Measurements from ENCODE around the gene FATE1.

FATE1 gene

DNA sequence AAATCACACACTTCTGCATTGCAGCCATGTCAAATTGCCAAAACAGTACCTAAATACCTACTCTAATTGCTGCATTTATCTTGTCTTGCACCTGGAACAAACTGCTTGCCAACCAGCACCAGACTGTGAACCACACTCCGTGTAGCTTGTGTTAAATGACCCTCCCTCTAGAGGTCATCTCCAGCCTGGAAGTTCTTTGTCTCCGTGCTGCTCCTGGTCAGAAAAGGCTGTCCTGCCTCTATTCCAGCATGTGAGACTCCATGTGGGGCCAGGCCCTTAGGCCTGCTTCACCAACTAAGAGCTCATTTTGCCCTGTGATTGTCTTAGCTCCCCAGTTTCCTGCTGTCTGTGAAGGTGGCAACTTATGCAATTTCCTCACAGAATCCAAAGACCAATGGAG lies 47.0 kb downstream of the FATE1 start:
- Histone ChIP-seq H3K9me3 (ENCODE audit: insufficient read depth, low read depth, low read length) (no peaks in the 10 kb centered on the region; the same call in 1 of the 2 replicates), H3K4me3 (ENCODE audit: low read length, poor library complexity, severe bottlenecking) (no peak overlapping the region), H3K9ac (ENCODE audit: low read depth, low read length, poor library complexity, severe bottlenecking) (no peak overlapping the region), H3F3A (ENCODE audit: low read depth) (no peaks in the 10 kb centered on the region), H4K20me1 (ENCODE audit: insufficient read depth, low read length, poor library complexity, severe bottlenecking) (no peaks in the 10 kb centered on the region), H3K27me3 (ENCODE audit: insufficient read depth, low read length, poor library complexity, severe bottlenecking) (no peaks in the 10 kb centered on the region), H3K36me3 (ENCODE audit: insufficient read depth, low read length) (no peaks in the 10 kb centered on the region), H3K9me2 (replicated peaks; ENCODE audit: low read depth, low read length) (no peaks in the 10 kb centered on the region), H3K4me1 (ENCODE audit: insufficient read depth, low read length, poor library complexity, severe bottlenecking) (no peaks in the 10 kb centered on the region), H3K4me2 (ENCODE audit: low read depth, low read length, poor library complexity, severe bottlenecking) (no peak overlapping the region), H2AFZ (ENCODE audit: low read length) (no peak overlapping the region), H3K79me2 (ENCODE audit: insufficient read depth, low read length) (no peaks in the 10 kb centered on the region)
- TF ChIP-seq EZH2phosphoT487 (IDR thresholded peaks at IDR 0.05; ENCODE audit: borderline replicate concordance) (no peak), CTCF (conservative IDR thresholded peaks at IDR 0.05; ENCODE audit: low read length) (no peak)

- Histone ChIP-seq H3K9me3 (ENCODE audit: insufficient read depth, low read depth, low read length) (no peaks in the 10 kb centered on the region; the same call in 1 of the 2 replicates), H3K27me3 (ENCODE audit: insufficient read depth, low read length, poor library complexity, severe bottlenecking) (no peaks in the 10 kb centered on the region), H2AFZ (ENCODE audit: low read length) (no peak overlapping the region), H3K36me3 (ENCODE audit: insufficient read depth, low read length) (no peaks in the 10 kb centered on the region), H3F3A (ENCODE audit: low read depth) (no peaks in the 10 kb centered on the region), H3K4me1 (ENCODE audit: insufficient read depth, low read length, poor library complexity, severe bottlenecking) (no peaks in the 10 kb centered on the region), H3K4me2 (ENCODE audit: low read depth, low read length, poor library complexity, severe bottlenecking) (no peak overlapping the region), H3K9me2 (replicated peaks; ENCODE audit: low read depth, low read length) (no peaks in the 10 kb centered on the region), H3K79me2 (ENCODE audit: insufficient read depth, low read length) (no peaks in the 10 kb centered on the region), H3K4me3 (ENCODE audit: low read length, poor library complexity, severe bottlenecking) (no peak overlapping the region), H4K20me1 (ENCODE audit: insufficient read depth, low read length, poor library complexity, severe bottlenecking) (no peaks in the 10 kb centered on the region), H3K9ac (ENCODE audit: low read depth, low read length, poor library complexity, severe bottlenecking) (no peak overlapping the region)
- TF ChIP-seq CTCF (conservative IDR thresholded peaks at IDR 0.05; ENCODE audit: low read length): no peak
- TF ChIP-seq EZH2phosphoT487 (IDR thresholded peaks at IDR 0.05; ENCODE audit: borderline replicate concordance): no peak
Measured at GRCh38 chrX:151763711-151764110, 47.9 kb downstream of the FATE1 start.

DNA sequence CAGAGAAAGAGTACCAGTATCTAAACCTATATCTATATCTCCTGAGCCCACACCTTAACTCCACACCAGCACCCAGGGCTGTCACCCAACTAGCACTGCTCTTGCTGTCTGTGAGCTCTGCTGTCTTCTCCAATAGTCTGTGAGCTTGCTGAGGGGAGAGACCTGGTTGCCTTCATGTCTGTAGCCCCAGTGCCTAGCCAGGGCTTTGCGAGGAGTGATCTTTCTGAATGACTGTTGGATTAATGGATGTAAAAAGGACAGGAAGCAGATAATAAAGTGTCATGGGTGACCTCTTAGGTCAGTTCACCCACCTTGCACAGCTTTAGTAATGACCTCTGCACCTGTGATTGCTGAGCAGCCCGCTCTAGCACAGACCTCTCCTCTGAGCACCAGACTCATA lies 49.2 kb downstream of the FATE1 start:
- Histone ChIP-seq H3K9ac (ENCODE audit: low read depth, low read length, poor library complexity, severe bottlenecking) (no peak overlapping the region), H4K20me1 (ENCODE audit: insufficient read depth, low read length, poor library complexity, severe bottlenecking) (no peaks in the 10 kb centered on the region), H3K36me3 (ENCODE audit: insufficient read depth, low read length) (no peaks in the 10 kb centered on the region), H3K4me3 (ENCODE audit: low read length, poor library complexity, severe bottlenecking) (no peak overlapping the region), H3K9me3 (ENCODE audit: insufficient read depth, low read depth, low read length) (no peaks in the 10 kb centered on the region; the same call in 1 of the 2 replicates), H3K9me2 (replicated peaks; ENCODE audit: low read depth, low read length) (no peaks in the 10 kb centered on the region), H2AFZ (ENCODE audit: low read length) (no peak overlapping the region), H3F3A (ENCODE audit: low read depth) (no peaks in the 10 kb centered on the region), H3K4me2 (ENCODE audit: low read depth, low read length, poor library complexity, severe bottlenecking) (no peak overlapping the region), H3K4me1 (ENCODE audit: insufficient read depth, low read length, poor library complexity, severe bottlenecking) (no peaks in the 10 kb centered on the region), H3K27me3 (ENCODE audit: insufficient read depth, low read length, poor library complexity, severe bottlenecking) (no peaks in the 10 kb centered on the region), H3K79me2 (ENCODE audit: insufficient read depth, low read length) (no peaks in the 10 kb centered on the region)
- TF ChIP-seq CTCF (conservative IDR thresholded peaks at IDR 0.05; ENCODE audit: low read length) (no peak), EZH2phosphoT487 (IDR thresholded peaks at IDR 0.05; ENCODE audit: borderline replicate concordance) (no peak)

Measured in Loucy (cell line).